ENCODE measurements around the gene PTPMT1. TPM values are rescaled to one million over a fixed set of nuclear protein-coding genes. Genes with fewer than 3 reads are reported as not detected.
"Not testable (repeated sequence)": the region's sequence is repeated elsewhere in the genome, so short reads cannot be mapped to it uniquely, and the experiment has no call there.

The PTPMT1 gene
- polyA plus RNA-seq (ENCODE audit: insufficient read length in 4 of 4) = 10 to 100 TPM; 50.1 to 59.8 (median 57.8) TPM

GRCh38 chr11:47565340-47566148 is at the start of gene PTPMT1:
Gene PTPMT1 (plus strand): TSS chr11:47565599. CDS start chr11:47565623, 24 bp downstream.
- peak in 1 of 4 donors; percentile 39 for DNase-seq (ENCODE audit: low read depth in 4 of 4, low spot score in 3 of 4)

DNA sequence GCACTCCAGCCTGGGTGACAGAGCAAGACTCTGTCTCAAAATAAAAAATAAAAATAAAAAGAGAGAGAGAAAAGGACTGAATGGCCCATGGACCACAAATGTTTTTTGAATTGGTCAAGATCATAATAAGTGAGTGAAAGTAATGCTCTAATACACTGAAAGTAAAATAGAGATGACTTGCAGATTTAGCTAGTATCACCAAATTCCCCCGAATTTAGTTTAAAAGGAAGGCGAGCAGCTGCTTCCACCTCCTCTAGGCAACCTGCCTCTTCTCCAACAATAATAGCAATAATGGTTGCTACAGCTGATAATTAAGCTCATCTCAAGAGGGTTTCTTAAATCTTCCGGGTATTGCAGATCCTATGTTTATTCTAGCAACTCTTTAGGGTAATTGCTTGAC is 49.2 kb upstream of the PTPMT1 start:
- no peak for DNase-seq (ENCODE audit: low read depth in 4 of 4, low spot score in 3 of 4)

GRCh38 chr11:47516984-47517853 is 48.2 kb upstream of the PTPMT1 start:
- no peak for DNase-seq (ENCODE audit: low read depth in 4 of 4, low spot score in 3 of 4)

DNA sequence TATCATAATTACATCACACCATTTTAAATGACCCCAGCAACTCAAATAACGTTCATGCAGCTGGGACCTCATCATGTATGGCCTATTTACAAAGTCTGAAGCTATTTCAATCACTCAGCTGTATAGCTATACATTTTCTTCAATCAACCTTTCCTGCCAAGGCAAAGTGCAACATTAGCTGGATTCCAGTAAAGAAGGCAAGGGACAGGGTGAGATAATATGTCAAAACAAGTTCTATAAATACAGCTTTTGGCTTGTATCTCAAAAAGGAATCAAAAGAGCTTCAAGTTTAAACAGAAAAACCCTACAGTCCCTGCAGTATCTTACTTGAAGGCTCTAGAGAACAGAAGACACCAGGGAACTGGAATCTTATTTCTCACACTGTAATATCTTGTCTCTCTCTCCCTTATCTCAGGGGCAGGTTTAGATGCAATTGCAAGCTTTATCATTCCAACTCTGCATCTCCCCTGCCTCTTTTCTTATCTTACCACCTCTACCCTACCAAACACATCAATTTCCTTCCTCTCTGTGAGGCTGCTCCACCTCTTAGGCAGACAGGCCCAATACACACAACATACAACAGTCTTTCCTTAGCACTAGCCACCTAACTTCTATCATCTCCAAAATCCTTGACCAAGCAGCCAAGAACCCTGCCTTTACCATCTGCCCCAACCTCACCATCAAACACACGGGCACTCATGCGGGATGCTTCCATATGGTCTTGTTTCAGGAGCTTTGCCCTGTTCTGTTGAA is 47.0 kb upstream of the PTPMT1 start:
- no peak for DNase-seq (ENCODE audit: low read depth in 4 of 4, low spot score in 3 of 4)

DNA sequence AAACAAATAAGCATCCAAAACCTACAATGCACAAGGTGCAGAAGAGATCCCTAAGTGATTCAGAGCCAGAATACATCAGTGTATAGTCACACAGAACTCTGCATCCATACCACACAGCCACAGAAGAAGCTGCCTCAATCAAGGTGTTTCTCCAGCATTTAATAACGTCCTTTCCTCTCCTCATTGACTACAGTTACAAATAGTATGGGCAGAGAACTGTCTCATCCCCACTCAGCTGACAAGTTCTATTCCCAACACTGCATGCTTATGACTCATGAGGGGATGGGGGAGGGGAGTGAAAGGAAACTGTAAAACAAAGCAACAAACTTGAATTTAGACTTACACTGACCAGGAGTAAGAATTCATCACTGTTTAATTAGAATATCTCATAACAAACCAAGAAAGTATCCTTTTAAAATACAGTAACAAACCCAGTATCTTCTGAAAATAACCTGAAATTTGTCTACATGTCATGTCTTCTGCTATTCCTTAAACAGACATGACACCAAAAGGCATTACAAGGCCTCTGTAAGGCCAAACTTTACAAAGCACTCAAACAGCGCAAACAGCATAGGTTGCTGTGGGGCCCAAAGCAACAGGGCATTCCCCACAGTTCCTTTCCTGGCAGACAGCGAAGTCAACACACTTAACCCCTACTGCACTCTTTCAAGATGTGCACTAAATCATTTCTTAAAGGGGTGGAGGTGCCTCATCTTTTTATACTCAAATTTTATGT is 41.7 kb upstream of the PTPMT1 start:
- DNase-seq (ENCODE audit: low read depth in 4 of 4, low spot score in 3 of 4) = peak in 2 of 4 donors; percentile 22 to 30

DNA sequence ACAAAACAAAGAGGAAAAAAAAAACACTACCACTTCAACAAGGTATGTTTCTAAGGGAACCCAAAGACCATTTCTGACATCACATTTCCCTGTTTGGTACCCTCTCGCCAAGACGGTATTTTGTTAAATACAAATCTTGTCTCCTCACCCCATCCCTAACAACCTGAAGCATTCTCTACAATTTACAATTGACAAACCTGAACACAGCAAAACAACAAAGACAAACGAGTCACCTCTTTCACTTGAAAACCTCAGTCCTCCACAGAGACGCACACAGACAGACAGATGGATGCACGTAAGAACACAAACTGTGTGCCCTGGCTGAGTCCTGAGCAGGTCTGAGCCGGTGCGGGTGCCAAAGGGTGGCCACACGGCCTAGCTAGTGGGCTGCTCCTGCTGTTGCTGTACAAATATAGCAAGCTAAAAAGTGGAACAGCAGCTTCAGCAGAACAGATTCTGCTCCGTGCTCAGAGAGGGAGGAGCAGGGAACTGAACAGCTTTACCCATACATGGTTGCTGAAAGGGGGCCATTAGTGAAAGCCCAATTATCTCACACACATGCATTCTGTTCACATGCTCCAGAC is 41.0 kb upstream of the PTPMT1 start:
- no peak for DNase-seq (ENCODE audit: low read depth in 4 of 4, low spot score in 3 of 4)

- DNase-seq (ENCODE audit: low read depth in 4 of 4, low spot score in 3 of 4) = not testable (repeated sequence)
Measured at GRCh38 chr11:47526032-47526431, 39.4 kb upstream of the PTPMT1 start.

DNA sequence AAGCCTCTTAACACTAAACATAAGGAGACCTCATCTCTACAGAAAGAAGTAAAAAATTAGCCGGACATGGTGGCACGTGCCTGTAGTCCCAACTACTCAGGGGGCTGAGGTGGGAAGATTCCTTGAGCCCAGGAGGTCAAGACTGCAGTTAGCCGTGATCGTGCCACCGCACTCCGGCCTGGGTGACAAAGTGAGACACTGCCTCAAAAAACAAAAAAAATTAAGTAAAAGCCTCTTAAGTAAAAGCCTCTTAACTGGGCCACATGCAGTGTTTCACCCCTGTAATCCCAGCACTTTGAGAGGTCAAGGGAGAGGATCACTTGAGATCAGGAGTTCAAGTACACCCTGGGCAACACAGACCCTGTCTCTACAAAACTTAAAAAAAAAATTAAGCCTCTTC is 38.2 kb upstream of the PTPMT1 start:
- DNase-seq (ENCODE audit: low read depth in 4 of 4, low spot score in 3 of 4) = no peak

- no peak for DNase-seq (ENCODE audit: low read depth in 4 of 4, low spot score in 3 of 4)
Measured at GRCh38 chr11:47529951-47530350, 35.4 kb upstream of the PTPMT1 start.

GRCh38 chr11:47530721-47531120 is 34.7 kb upstream of the PTPMT1 start:
- DNase-seq (ENCODE audit: low read depth in 4 of 4, low spot score in 3 of 4) = not testable (repeated sequence)

DNA sequence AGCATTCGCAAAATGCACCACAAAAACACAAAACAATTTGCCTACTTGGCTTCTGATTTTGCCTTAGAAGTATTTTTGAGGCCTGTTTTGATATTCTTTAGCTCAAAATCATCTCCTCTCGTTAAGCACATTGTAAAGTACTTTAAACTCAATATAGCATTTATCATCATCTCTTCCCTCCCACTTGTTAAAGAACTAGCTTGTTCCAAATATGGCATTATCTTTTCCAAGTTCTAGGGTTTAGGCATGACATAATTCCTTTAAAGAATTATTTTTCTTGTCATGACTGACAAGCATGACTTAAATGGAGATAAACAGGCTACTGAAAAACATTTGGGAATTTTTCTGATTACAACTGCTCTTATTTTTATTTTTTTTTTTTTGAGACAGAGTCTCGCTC is 33.7 kb upstream of the PTPMT1 start:
- no peak for DNase-seq (ENCODE audit: low read depth in 4 of 4, low spot score in 3 of 4)

DNA sequence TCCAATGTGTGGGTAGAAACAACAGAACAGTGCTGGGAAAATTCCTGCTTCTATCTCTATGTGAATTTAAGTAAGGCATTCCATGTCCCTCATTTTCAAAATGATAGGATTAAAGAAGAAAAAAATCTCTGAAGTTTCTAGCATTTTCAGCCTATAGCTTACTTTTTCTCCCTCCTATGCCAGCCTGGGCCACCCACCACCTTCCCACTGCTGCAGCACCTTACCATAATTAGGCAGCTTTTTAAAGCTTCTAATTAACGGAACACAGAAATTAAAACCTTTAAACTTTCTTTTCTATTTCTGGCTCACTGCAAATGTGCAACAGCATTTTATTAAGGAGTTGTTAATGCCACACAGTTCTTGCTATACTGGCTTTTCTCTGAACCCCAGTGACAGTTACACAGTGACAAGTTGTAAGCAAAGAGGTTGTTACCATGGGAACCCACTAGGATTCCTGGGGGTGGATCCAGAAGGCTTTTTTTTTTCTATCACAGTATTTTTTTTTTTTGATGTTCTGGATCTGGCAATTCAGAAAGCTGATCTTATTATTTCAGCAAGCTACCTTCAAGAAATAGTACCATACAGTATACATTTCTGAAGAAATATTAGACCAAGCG is 32.7 kb upstream of the PTPMT1 start:
- DNase-seq (ENCODE audit: low read depth in 4 of 4, low spot score in 3 of 4) = no peak

GRCh38 chr11:47533690-47534151 is 31.7 kb upstream of the PTPMT1 start:
- no peak for DNase-seq (ENCODE audit: low read depth in 4 of 4, low spot score in 3 of 4)

GRCh38 chr11:47534704-47535251 is 30.6 kb upstream of the PTPMT1 start:
- no peak for DNase-seq (ENCODE audit: low read depth in 4 of 4, low spot score in 3 of 4)

DNA sequence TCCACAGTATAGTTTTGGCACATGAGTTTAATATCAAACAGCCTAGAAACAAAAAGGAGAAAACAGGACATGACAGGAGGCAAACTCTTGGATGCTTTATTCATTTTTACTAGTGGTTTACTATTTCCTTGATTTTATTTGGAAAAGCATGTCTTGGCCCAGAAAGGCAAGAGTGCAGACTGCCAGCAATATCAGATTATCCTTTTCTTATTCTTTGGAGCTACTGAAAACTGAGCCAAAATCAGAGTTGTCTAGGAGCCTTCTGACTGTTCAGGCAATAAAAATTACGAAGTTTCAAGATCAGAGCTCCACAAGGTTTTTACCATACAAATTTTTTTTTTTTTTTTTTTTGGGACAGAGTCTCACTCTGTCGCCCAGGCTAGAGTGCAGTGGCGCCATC is 28.5 kb upstream of the PTPMT1 start:
- DNase-seq (ENCODE audit: low read depth in 4 of 4, low spot score in 3 of 4) = no peak

DNA sequence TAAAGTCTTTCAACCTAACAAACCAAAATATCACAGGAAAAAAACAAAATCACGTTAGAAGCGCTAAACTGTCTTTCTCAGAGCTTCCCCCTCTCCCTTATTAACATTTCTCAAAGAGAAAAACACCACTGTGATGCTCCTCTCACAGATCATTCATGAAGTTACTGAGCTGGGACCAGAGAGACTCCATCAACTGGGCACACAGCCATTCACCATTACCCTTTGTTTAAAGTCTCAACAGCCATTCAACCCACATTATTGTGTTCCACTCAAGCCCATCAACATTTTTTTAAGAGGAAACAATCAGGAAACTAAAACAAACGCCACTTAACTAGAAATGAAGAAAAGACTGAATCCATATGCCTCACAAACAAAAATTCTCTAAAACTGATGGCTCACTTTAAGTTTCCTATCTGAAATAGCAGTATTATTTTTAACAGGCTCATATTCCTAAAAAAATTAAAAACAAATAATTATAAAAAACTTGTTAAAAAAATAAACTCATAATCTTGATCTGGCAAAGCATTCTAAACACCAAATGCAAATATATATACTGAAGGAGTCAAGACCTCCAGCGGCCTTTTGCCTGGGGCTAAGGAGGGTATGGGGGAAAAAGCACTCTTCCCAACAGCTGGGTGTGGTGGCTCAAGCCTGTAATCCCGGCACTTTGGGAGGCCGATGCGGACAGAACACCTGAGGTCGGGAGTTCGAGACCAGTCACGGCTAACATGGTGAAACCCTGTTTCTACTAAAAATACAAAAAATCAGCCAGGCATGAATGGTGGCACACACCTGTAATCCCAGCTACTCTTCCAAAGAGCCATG is 26.4 kb upstream of the PTPMT1 start:
- no peak for DNase-seq (ENCODE audit: low read depth in 4 of 4, low spot score in 3 of 4)

DNA sequence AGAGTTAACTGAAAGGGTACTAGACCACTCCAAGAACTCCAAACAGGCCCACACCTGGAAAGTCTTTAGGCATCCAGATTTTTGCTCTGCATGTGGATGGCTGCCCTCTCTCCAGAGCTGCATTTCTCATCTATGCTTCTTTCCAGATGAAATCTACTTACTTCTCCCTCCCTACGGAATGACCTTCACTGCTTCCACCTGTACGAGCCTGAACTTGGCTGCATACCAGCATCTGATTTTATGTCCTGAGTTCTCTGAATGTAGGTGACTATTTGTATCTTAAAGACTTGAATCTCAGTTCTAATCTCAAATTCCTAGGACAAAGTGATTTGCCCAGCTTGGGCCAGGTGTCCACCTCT is 25.7 kb upstream of the PTPMT1 start:
- no peak for DNase-seq (ENCODE audit: low read depth in 4 of 4, low spot score in 3 of 4)

DNA sequence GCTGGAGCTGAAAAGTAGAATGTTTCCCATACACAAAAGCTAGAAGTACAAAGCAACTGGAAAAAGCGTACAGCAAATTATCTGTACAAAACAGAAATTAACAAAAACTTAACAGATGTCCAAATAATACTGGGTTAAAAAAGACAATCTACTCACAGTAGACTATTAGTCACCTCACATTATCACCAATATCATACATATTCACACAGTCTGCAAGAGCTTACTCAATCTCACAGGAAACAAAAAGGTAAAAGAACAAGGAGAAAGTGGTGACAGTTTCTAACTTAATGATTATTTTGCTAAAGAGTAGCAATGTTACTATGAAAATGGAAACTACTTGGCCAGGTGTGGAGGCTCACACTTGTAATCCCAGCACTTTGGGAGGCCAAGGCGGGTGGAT is 24.3 kb upstream of the PTPMT1 start:
- no peak for DNase-seq (ENCODE audit: low read depth in 4 of 4, low spot score in 3 of 4)

Measured in right renal pelvis (tissue), 4 donors.